Fibroblast of skin of left quadriceps (primary cell): Measurements from ENCODE around the gene GRIP2.

Experiments
- DNase-seq, 2 experiments: peaks; one replicate each; pipeline ENCODE4 v3.0.0-alpha.2; 2013; ENCODE audit warnings: low read depth in 2 of 2

The GRIP2 gene

GRCh38 chr3:14467814-14468620, 72.1 kb downstream of the GRIP2 start:
- peak in 1 of 2 experiments; percentile 15 for DNase-seq

- DNase-seq = no peak
Observed at GRCh38 chr3:14466179-14466903, 73.8 kb downstream of the GRIP2 start.

GRCh38 chr3:14465425-14465824, 74.7 kb downstream of the GRIP2 start:
- DNase-seq = no peak

GRCh38 chr3:14464521-14464920, 75.6 kb downstream of the GRIP2 start:
- DNase-seq = no peak

- DNase-seq = no peak
Observed at GRCh38 chr3:14464141-14464465, 76.0 kb downstream of the GRIP2 start.

- DNase-seq = no peak
Observed at GRCh38 chr3:14463330-14464140, 76.6 kb downstream of the GRIP2 start.

GRCh38 chr3:14462738-14463137, 77.4 kb downstream of the GRIP2 start:
- no peak for DNase-seq

- DNase-seq = peak in 1 of 2 experiments; percentile 33
Observed at GRCh38 chr3:14461748-14462324, 78.3 kb downstream of the GRIP2 start.

GRCh38 chr3:14461006-14461747, 79.0 kb downstream of the GRIP2 start:
- DNase-seq = no peak

- peak; percentile 50 to 53 for DNase-seq
Observed at GRCh38 chr3:14460342-14461005, 79.7 kb downstream of the GRIP2 start.

GRCh38 chr3:14459787-14460186, 80.4 kb downstream of the GRIP2 start:
- no peak for DNase-seq

- no peak for DNase-seq
Observed at GRCh38 chr3:14459384-14459783, 80.8 kb downstream of the GRIP2 start.

- DNase-seq = no peak
Observed at GRCh38 chr3:14458434-14459275, 81.5 kb downstream of the GRIP2 start.

- no peak for DNase-seq
Observed at GRCh38 chr3:14457999-14458398, 82.1 kb downstream of the GRIP2 start.

GRCh38 chr3:14457481-14457880, 82.7 kb downstream of the GRIP2 start:
- no peak for DNase-seq

GRCh38 chr3:14456794-14457193, 83.3 kb downstream of the GRIP2 start:
- DNase-seq = no peak

GRCh38 chr3:14455571-14456317, 84.4 kb downstream of the GRIP2 start:
- DNase-seq = no peak

- no peak for DNase-seq
Observed at GRCh38 chr3:14454639-14455310, 85.4 kb downstream of the GRIP2 start.
